GM13977 (cell line): ENCODE measurements around the gene THADA.

Experiments
- DNase-seq: peaks from one replicate; pipeline ENCODE4 v3.0.0; 2012; ENCODE audit warnings: low spot score
- CTCF ChIP-seq: IDR thresholded peaks from 2 replicates; pipeline ENCODE4 v1.5.1; 2012; ENCODE audit warnings: mild to moderate bottlenecking, control low read depth; ENCODE audit not compliant: insufficient read depth; ENCODE audit errors: extremely low read depth, missing control alignments
- in situ Hi-C: fragments of 300-500 bp; cut with MboI; formaldehyde crosslinking; loops from one replicate; pipeline ENCODE4 v1.12.0; 2022; ENCODE audit warnings: low sequenced_read_pairs, low pct_unique_long_range_greater_than_20kb, mixed read lengths, inconsistent platforms; ENCODE audit not compliant: unreplicated experiment

THADA gene

GRCh38 chr2:43513796-43514195 lies 82.0 kb downstream of the THADA start:
- DNase-seq: no peak
- in situ Hi-C loops: no loop called here
- TF ChIP-seq CTCF: no peak

GRCh38 chr2:43513216-43513615 lies 82.6 kb downstream of the THADA start:
- peak; percentile 31 for DNase-seq
- TF ChIP-seq CTCF: no peak
- in situ Hi-C loops: no loop called here

GRCh38 chr2:43511199-43511598 lies 84.6 kb downstream of the THADA start:
- no peak for DNase-seq
- in situ Hi-C loops: no loop called here

GRCh38 chr2:43509886-43510285 lies 86.0 kb downstream of the THADA start:
- no peak for TF ChIP-seq CTCF
- in situ Hi-C loops: no loop called here
- no peak for DNase-seq

More at GRCh38 chr2:43511199-43511598, 84.6 kb downstream of the THADA start:
- no peak for TF ChIP-seq CTCF

- in situ Hi-C loops: no loop called here
- no peak for TF ChIP-seq CTCF
- DNase-seq: no peak
Observed at GRCh38 chr2:43508209-43508608, 87.6 kb downstream of the THADA start.

- in situ Hi-C loops: no loop called here
- no peak for DNase-seq
- no peak for TF ChIP-seq CTCF
Observed at GRCh38 chr2:43507137-43507536, 88.7 kb downstream of the THADA start.

- DNase-seq: no peak
- in situ Hi-C loops: no loop called here
- TF ChIP-seq CTCF: no peak
Observed at GRCh38 chr2:43495727-43496126, 100.1 kb downstream of the THADA start.
